ENCODE results near the gene HECTD3. TPM values are rescaled to one million over a fixed set of nuclear protein-coding genes. Genes with fewer than 3 reads are reported as not detected.

Gene HECTD3
- total RNA-seq, 1 experiment from 2014 or later: 25.5 TPM

GRCh38 chr1:45047032-45047431 lies 35.9 kb upstream of the HECTD3 start:
- no peak for DNase-seq (ENCODE audit: low read depth, low spot score)
- Histone ChIP-seq H3K4me3 (replicated peaks in 1 of 2; ENCODE audit: low read depth in 1 of 2, low read length in 2 of 2) (no peak overlapping the region), H3K9me3 (ENCODE audit: control insufficient read depth in 1 of 2, insufficient read depth in 1 of 2, low read depth in 1 of 2, low read length in 2 of 2) (no peaks in the 10 kb centered on the region), H2AFZ (ENCODE audit: low read depth, low read length, poor library complexity, severe bottlenecking) (no peak overlapping the region), H3K36me3 (ENCODE audit: control insufficient read depth in 1 of 2, insufficient read depth in 2 of 2, low read length in 2 of 2) (no peaks in the 10 kb centered on the region), H3K9ac (ENCODE audit: low read length) (no peak overlapping the region), H3K4me2 (ENCODE audit: low read length) (no peak overlapping the region), H3K27ac (ENCODE audit: low read depth, low read length) (no peak overlapping the region), H3K79me2 (ENCODE audit: insufficient read depth, low read length) (no peaks in the 10 kb centered on the region), H3K9me2 (ENCODE audit: insufficient read depth) (no peaks in the 10 kb centered on the region), H3K27me3 (ENCODE audit: insufficient read depth, low read length) (no peaks in the 10 kb centered on the region), H3K4me1 (ENCODE audit: control insufficient read depth in 1 of 2, insufficient read depth in 2 of 2, low read length in 2 of 2) (no peaks in the 10 kb centered on the region), H4K20me1 (ENCODE audit: insufficient read depth) (no peaks in the 10 kb centered on the region)
- intact Hi-C loops (cut with micrococcal nuclease): no loop called here
- RAD21 ChIA-PET (ENCODE audit: low non-redundant PET in 1 of 2, low total read pairs in 2 of 2, uncharacterized antibody in 2 of 2, unreplicated experiment in 2 of 2): no interaction called here
- POLR2A ChIA-PET: interaction anchor here (0.7 kb wide), 1 partner anchor 18 kb away, joined by 3 read pairs; no protein-coding TSS in a partner anchor
- CTCF ChIA-PET: no interaction called here
- no TSS peak for BruUV-seq (replicated peaks)
- ATAC-seq: no peak
- TF ChIP-seq RAD21 (IDR thresholded peaks at IDR 0.05; ENCODE audit: low read depth) (no peak), SRF (IDR thresholded peaks at IDR 0.05; ENCODE audit: low read depth) (no peak), CTCF (IDR thresholded peaks at IDR 0.05 in 2 of 3, conservative IDR thresholded peaks at IDR 0.05 in 1 of 3; ENCODE audit: borderline replicate concordance in 1 of 3, insufficient read depth in 1 of 3, low read depth in 2 of 3, low read length in 2 of 3) (no peak), ZNF274 (IDR thresholded peaks at IDR 0.05; ENCODE audit: low read depth, low read length) (no peak), ZBTB33 (IDR thresholded peaks at IDR 0.05; ENCODE audit: extremely low read depth, insufficient replicate concordance, low read length) (no peak), EZH2phosphoT487 (IDR thresholded peaks at IDR 0.05; ENCODE audit: borderline replicate concordance) (no peak), POLR2AphosphoS5 (IDR thresholded peaks at IDR 0.05; ENCODE audit: low read depth, low read length) (no peak), YY1 (IDR thresholded peaks at IDR 0.05; ENCODE audit: extremely low read depth, insufficient replicate concordance, low read depth, low read length) (no peak), CEBPB (IDR thresholded peaks at IDR 0.05; ENCODE audit: low read depth) (no peak), TCF7L2 (IDR thresholded peaks at IDR 0.05; ENCODE audit: borderline replicate concordance, extremely low read depth, insufficient read depth, insufficient read length) (no peak), CBX3 (IDR thresholded peaks at IDR 0.05; ENCODE audit: low read depth) (no peak), ELF1 (IDR thresholded peaks at IDR 0.05; ENCODE audit: borderline replicate concordance, low read depth) (no peak), REST (IDR thresholded peaks at IDR 0.05; ENCODE audit: low read depth) (no peak), JUND (IDR thresholded peaks at IDR 0.05) (no peak)

Measured in HCT116 (cell line).